Prostate gland (tissue), 2 donors: ENCODE measurements around the gene CD276.

ENCODE experiments used
- POLR2AphosphoS5 ChIP-seq: sonication (generic); formaldehyde crosslinking; IDR thresholded peaks from one replicate; pipeline ENCODE4 v1.6.1; 2017; ENCODE audit warnings: antibody characterized with exemption
- TF ChIP-seq, protein P1 (sequence below), 4 experiments: fragments of 200-600 bp in 2 of 4; fragments of 450-650 bp in 2 of 4; sonication (generic) in 2 of 4; IDR thresholded peaks; 1 replicate in 3 of 4; 2 replicates in 1 of 4; pipeline ENCODE4 v1.5.1; 2016 to 2019; ENCODE audit warnings: antibody characterized with exemption in 4 of 4, mild to moderate bottlenecking in 2 of 4, moderate library complexity in 2 of 4

GRCh38 chr15:73647259-73648013, 36.7 kb upstream of the CD276 start:
- TF ChIP-seq POLR2AphosphoS5 = no peak
- TF ChIP-seq, protein P1, sequence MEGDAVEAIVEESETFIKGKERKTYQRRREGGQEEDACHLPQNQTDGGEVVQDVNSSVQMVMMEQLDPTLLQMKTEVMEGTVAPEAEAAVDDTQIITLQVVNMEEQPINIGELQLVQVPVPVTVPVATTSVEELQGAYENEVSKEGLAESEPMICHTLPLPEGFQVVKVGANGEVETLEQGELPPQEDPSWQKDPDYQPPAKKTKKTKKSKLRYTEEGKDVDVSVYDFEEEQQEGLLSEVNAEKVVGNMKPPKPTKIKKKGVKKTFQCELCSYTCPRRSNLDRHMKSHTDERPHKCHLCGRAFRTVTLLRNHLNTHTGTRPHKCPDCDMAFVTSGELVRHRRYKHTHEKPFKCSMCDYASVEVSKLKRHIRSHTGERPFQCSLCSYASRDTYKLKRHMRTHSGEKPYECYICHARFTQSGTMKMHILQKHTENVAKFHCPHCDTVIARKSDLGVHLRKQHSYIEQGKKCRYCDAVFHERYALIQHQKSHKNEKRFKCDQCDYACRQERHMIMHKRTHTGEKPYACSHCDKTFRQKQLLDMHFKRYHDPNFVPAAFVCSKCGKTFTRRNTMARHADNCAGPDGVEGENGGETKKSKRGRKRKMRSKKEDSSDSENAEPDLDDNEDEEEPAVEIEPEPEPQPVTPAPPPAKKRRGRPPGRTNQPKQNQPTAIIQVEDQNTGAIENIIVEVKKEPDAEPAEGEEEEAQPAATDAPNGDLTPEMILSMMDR (IDR thresholded peaks at IDR 0.05) = no peak
